ENCODE data around the gene PRICKLE4. TPM values are rescaled to one million over a fixed set of nuclear protein-coding genes. Genes with fewer than 3 reads are reported as not detected.

Gene PRICKLE4
- total and polyA plus RNA-seq, 2 of the 13 experiments (the other 11 are each of a cell fraction or from before 2014, with no cell fraction given) = 0.92 to 1.2 TPM

- H3K4me3 ChIP-seq (replicated peaks in 1 of 3; ENCODE audit: insufficient read depth in 1 of 3, low read depth in 2 of 3, low read length in 3 of 3) = no peak overlapping the region
- no peak overlapping the region for H3K4me2 ChIP-seq (ENCODE audit: low read depth, low read length)
- 94% methylated on average over 13 of the region's 13 CpGs for WGBS (ENCODE audit: low lambda C conversion rate)
- no peak overlapping the region for H3K27ac ChIP-seq (ENCODE audit: extremely low read length, insufficient read depth, low read length)
- BruUV-seq (replicated peaks) = no TSS peak
- DNase-seq (ENCODE audit: low spot score) (no peak), ATAC-seq (no peak), FAIRE-seq (peak; percentile 57)
- H3K79me2 ChIP-seq (ENCODE audit: insufficient read depth, low read length) = no peaks in the 10 kb centered on the region
- ChIA-PET CTCF (ENCODE audit: low intra/inter-chr PET ratio, low total read pairs) (no interaction called here), POLR2A (no interaction called here)
- in situ Hi-C loops (cut with HindIII; ENCODE audit: extremely low pct_ligation_motif_present, low pct_unique_long_range_greater_than_20kb) (no loop called here), intact Hi-C loops (cut with micrococcal nuclease; ENCODE audit: unreplicated experiment) (no loop called here)
- no peaks in the 10 kb centered on the region for H3K9me3 ChIP-seq (ENCODE audit: low read length)
- H2AFZ ChIP-seq (ENCODE audit: low read length) = no peak overlapping the region
- H3K36me3 ChIP-seq (replicated peaks in 1 of 2; ENCODE audit: control insufficient read depth in 1 of 2, insufficient read depth in 2 of 2, low read length in 2 of 2) = no peaks in the 10 kb centered on the region
- no peak for TF ChIP-seq BCL3 (CRISPR knock-in tag; IDR thresholded peaks at IDR 0.05)
- no peak for TF ChIP-seq PHF20 (CRISPR knock-in tag; IDR thresholded peaks at IDR 0.05)
- TF ChIP-seq RFX3 (CRISPR knock-in tag; IDR thresholded peaks at IDR 0.05) = no peak
- TF ChIP-seq MAZ (IDR thresholded peaks at IDR 0.05; ENCODE audit: borderline replicate concordance, low read depth, low read length) = no peak
- TF ChIP-seq MAZ (CRISPR knock-in tag; IDR thresholded peaks at IDR 0.05; ENCODE audit: low read depth) = no peak
- no peak for TF ChIP-seq ZNF34 (CRISPR knock-in tag; IDR thresholded peaks at IDR 0.05; ENCODE audit: borderline replicate concordance)
- no peaks in the 10 kb centered on the region for H3K4me1 ChIP-seq (ENCODE audit: insufficient read depth, low read length)
- H3K9ac ChIP-seq (ENCODE audit: insufficient read depth, low read depth, low read length) = no peak overlapping the region
- no peaks in the 10 kb centered on the region; a peak in 1 of 5 replicates for H3K27me3 ChIP-seq (ENCODE audit: control insufficient read depth in 1 of 2, insufficient read depth in 2 of 2, low read length in 2 of 2)
- no peaks in the 10 kb centered on the region for H4K20me1 ChIP-seq (ENCODE audit: insufficient read depth, low read length)
Measured at GRCh38 chr6:41824571-41825569, 44.3 kb downstream of the PRICKLE4 start.

All from HepG2 (cell line).